EL (cell line): ENCODE measurements around the gene PPP3CA.
A peak's percentile ranks its signal among the peaks of the same experiment; 100 is the strongest.

ENCODE experiments used
- DNase-seq: peaks from one replicate; pipeline ENCODE4 v3.0.0-alpha.2; 2016

The PPP3CA gene

GRCh38 chr4:101081695-101082369 is 265.5 kb downstream of the PPP3CA start:
- DNase-seq = no peak

GRCh38 chr4:101081166-101081565 is 266.2 kb downstream of the PPP3CA start:
- DNase-seq = no peak

- no peak for DNase-seq
Observed at GRCh38 chr4:101078950-101079349, 268.4 kb downstream of the PPP3CA start.

GRCh38 chr4:101076032-101076431 is 271.3 kb downstream of the PPP3CA start:
- no peak for DNase-seq

GRCh38 chr4:101075536-101075935 is 271.8 kb downstream of the PPP3CA start:
- no peak for DNase-seq

GRCh38 chr4:101074326-101074725 is 273.0 kb downstream of the PPP3CA start:
- no peak for DNase-seq

- DNase-seq = no peak
Observed at GRCh38 chr4:101071241-101071640, 276.1 kb downstream of the PPP3CA start.

GRCh38 chr4:101068115-101068514 is 279.2 kb downstream of the PPP3CA start:
- no peak for DNase-seq

GRCh38 chr4:101067383-101067782 is 279.9 kb downstream of the PPP3CA start:
- DNase-seq = no peak

- no peak for DNase-seq
Observed at GRCh38 chr4:101066626-101067170, 280.6 kb downstream of the PPP3CA start.

- no peak for DNase-seq
Observed at GRCh38 chr4:101065935-101066485, 281.3 kb downstream of the PPP3CA start.

- no peak for DNase-seq
Observed at GRCh38 chr4:101065346-101065745, 282.0 kb downstream of the PPP3CA start.

- DNase-seq = no peak
Observed at GRCh38 chr4:101064541-101065180, 282.7 kb downstream of the PPP3CA start.

GRCh38 chr4:101055392-101055791 is 291.9 kb downstream of the PPP3CA start:
- DNase-seq = no peak

GRCh38 chr4:101050837-101051205 is 296.5 kb downstream of the PPP3CA start:
- DNase-seq = no peak

GRCh38 chr4:101050088-101050836 is 297.1 kb downstream of the PPP3CA start:
- DNase-seq = no peak

- DNase-seq = no peak
Observed at GRCh38 chr4:101049549-101050001, 297.8 kb downstream of the PPP3CA start.

GRCh38 chr4:101044766-101045165 is 302.6 kb downstream of the PPP3CA start:
- DNase-seq = no peak

- DNase-seq = no peak
Observed at GRCh38 chr4:101042847-101043246, 304.5 kb downstream of the PPP3CA start.

- no peak for DNase-seq
Observed at GRCh38 chr4:101040776-101041175, 306.6 kb downstream of the PPP3CA start.

GRCh38 chr4:101039367-101039766 is 308.0 kb downstream of the PPP3CA start:
- no peak for DNase-seq

- peak; percentile 8 for DNase-seq
Observed at GRCh38 chr4:101037938-101038413, 309.4 kb downstream of the PPP3CA start.

- DNase-seq = peak; percentile 15
Observed at GRCh38 chr4:101037249-101037648, 310.1 kb downstream of the PPP3CA start.
